NCI-H146 treated with DMSO at 0.1 percent for 48 hours (cell line): ENCODE results near the gene PYROXD2.

Experiments used
- DNase-seq: peaks from one replicate; lab custom pipeline; 2025; ENCODE audit not compliant: unreplicated experiment; lab: John Stamatoyannopoulos, UW

PYROXD2 gene

GRCh38 chr10:98416606-98417388 is 1.8 kb upstream of the PYROXD2 start:
- DNase-seq: no peak

DNA sequence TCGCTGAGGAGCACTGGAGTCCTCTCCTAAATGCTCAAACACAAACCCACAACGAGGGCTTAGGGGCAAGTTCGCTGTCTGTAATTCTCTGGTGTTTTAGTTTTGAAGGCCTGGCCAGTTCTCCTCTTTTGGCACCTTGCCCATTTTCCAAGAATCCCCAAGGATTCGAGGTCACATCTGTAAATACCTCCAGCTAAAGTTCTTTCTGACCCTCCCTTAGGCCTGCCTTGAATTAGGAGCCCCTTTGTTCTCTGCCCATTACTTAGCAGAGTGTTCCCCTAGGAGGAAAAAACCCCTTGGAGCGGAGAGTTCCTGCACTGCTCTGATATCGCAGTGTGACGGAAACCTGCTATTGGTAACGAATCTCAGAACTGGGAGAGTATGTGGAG is 743 bp upstream of the PYROXD2 start:
- no peak for DNase-seq

DNA sequence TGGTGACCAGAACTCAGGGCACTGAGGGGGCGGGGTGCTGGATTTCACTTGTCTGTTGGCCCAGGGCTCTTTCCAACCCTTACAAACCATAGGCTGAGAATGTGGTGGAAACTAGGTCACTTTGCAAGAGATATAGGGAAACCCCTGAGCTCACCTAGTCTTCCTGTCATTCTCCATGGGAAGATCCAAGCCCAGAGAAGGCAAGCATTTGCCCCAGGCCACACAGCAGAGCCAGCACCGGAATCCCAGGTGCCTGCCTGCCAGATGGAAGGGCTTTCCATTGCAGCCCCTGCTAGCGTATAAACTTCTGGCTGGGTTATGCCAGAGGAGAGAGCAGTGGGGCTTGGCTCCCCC is 427 bp downstream of the PYROXD2 start:
- DNase-seq: no peak

DNA sequence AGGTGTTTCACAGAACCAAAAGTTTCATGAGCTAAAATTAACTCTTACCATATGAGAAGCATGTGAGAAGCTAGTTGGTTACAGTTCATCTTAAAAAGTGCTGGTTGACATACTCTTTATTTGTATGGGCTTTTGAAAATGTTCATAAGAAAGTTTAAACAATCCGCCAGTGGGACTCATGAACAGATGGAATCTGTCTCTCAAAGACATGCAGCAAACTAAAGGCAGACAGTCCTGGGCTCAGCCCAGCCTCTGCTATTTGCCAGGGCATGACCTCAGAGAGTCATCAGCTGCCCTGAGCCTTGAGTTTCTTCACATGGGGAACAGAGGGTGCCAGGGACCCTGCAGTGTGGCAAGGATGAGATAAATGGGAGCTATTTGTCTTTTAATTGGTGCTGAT is 3.2 kb downstream of the PYROXD2 start:
- DNase-seq: no peak

- DNase-seq: no peak
These were observed 3.8 kb downstream of the PYROXD2 start for GRCh38 chr10:98411166-98411565.

- DNase-seq: no peak
These were observed 4.2 kb downstream of the PYROXD2 start for GRCh38 chr10:98410759-98411158.

DNA sequence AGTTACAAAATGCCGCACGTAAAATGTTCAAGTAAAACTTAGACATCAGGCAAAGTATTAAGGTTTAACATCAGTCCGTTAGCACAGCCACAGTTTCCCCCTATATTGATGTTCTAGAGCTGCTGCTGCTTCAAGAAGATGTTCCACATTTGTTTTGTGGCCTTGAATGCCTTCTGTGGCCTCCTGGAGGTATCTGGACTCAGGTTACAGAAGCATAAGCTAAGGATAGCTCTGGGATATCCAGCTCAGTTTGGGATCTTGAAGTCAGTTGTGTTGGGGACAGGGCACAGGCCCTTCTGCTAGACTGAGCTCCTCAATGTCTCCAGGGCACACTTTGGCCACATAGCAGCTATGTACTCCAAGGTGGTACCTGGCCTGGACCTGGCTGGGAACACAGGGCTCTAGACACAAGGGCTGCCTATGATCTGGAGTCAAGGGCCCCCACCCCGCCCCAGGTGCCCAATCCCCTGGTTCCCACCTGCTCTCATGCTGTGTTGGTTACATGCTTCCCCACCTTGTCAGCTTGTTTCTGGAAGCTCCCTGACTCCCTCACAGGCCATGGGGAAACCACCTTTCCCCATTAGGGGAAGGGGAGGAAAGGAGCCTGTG is 4.7 kb downstream of the PYROXD2 start:
- no peak for DNase-seq

- DNase-seq: no peak
These were observed 6.2 kb downstream of the PYROXD2 start for GRCh38 chr10:98408799-98409198.

GRCh38 chr10:98407744-98408241 is 7.2 kb downstream of the PYROXD2 start:
- DNase-seq: no peak

DNA sequence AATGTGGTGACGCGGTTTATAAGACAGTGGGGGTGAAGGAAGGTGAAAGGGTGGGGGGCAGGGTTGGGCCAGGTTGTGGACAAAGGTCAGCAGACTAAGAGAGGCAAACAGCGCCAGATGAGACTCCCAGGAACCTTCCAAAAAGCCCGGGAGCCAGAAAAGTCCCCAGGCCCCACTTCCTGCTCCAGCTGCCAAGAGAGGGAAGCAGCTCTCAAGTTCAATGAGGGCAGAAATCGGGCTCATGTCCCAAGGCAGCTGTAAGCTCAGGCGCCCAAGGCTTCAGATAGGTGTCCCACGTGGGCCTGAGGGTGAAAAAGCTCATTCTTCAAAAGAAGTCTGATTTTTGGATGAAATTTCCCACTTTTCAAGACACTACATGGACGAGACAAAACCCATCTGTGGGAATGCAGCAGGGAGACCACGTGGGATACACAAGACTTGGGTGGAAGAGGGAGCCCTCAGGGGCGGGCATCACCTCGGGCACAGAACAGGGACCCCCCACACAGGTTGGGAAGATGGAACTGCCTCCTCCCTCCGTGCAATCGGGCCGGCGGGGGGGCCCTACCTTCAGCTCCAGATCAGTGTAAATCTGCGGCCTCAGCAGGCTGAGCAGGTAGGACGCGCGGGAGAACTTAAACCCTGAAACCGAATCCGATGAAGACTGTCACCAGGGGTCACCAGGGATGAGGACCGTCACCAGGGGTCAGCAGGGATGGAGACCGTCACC is 7.8 kb downstream of the PYROXD2 start:
- DNase-seq: no peak

DNA sequence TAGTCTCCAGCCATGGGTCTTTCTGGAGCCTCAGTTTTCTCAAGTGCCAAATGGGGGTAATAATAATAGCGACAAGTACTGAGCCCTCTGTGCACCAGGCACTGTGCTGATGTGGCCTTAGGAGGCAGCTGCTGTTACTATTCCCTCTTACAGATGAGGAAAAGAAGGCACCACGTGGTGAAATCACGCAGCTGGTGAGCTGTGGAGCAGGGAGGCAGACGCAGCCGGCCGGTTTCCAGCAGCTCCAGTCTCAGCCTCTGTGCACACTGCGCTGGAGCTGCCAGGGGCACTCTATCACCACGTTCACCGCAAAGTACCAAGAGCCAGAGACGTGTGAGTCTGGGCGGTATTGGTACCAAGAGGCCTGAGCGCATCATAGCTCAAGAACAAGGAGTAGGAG is 9.6 kb downstream of the PYROXD2 start:
- DNase-seq: no peak

GRCh38 chr10:98404571-98405359 is 10.2 kb downstream of the PYROXD2 start:
- no peak for DNase-seq

GRCh38 chr10:98403812-98404504 is 11.0 kb downstream of the PYROXD2 start:
- DNase-seq: no peak

GRCh38 chr10:98402931-98403718 is 11.9 kb downstream of the PYROXD2 start:
- DNase-seq: no peak

DNA sequence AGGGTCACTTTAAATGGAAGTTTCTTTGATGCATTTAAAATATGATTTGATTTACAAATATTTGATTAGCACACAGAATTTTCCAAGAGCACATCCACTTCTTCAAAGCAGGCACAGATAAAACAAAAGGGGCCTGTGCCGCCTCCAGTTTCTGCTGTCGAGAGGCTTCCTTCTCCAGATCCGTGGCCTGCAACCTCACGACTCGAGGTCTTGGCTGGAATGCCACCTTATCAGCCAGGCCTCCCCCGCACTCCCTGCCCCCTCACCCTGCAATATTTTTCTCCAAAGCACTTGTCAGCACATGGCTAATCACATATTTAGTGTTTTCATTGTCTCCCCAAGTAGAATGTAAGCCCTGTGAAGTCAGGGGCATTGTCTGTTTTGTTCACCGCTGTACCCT is 12.5 kb downstream of the PYROXD2 start:
- no peak for DNase-seq

GRCh38 chr10:98400482-98400881 is 14.5 kb downstream of the PYROXD2 start:
- DNase-seq: no peak

GRCh38 chr10:98399784-98400183 is 15.2 kb downstream of the PYROXD2 start:
- no peak for DNase-seq

DNA sequence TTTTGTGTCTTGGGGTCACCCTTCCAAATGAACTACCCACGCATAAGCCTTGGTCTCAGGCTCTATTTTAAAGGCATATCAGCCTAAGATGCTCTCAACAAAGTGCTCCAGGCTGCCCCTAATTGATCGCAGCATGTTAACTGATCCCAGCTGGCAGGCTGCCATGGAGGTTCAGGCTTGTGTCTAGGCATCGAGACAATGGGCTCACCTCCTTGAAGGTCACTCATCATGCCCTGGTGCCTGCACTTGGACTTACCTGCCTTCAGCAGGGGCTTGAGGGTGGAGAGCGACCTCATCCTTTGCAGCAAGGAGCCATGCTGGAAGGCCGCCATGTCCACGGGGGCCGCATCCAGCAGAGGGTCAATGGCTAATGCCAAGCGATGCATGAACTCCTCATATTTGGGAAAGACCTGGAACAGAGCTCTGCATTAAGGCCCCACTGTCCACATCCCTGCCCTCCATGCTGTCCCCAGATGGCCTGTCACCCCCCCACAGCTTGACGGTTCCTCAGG is 17.8 kb downstream of the PYROXD2 start:
- no peak for DNase-seq
